Mammary epithelial cell (primary cell): ENCODE data around the gene PAM.

ENCODE experiments used
- CTCF ChIP-seq, 2 donors: IDR thresholded peaks in 1 of 2; conservative IDR thresholded peaks in 1 of 2; 2 replicates each; pipeline ENCODE4 v1.5.1; 2011 to 2012; ENCODE audit warnings: inconsistent platforms in 2 of 2, low read length in 2 of 2, mild to moderate bottlenecking in 2 of 2, control low read depth in 1 of 2, low read depth in 1 of 2; ENCODE audit not compliant: insufficient read depth in 1 of 2; ENCODE audit errors: extremely low read depth in 1 of 2
- EZH2 ChIP-seq: IDR thresholded peaks from 2 replicates; pipeline ENCODE4 v1.6.1; 2012; ENCODE audit warnings: low read length, inconsistent platforms, borderline replicate concordance

GRCh38 chr5:102818345-102818744, 63.2 kb downstream of the PAM start:
- TF ChIP-seq EZH2 (no peak), CTCF (conservative IDR thresholded peaks at IDR 0.05 in 1 of 2, IDR thresholded peaks at IDR 0.05 in 1 of 2; ENCODE audit: extremely low read depth in 1 of 2, insufficient read depth in 1 of 2, low read depth in 1 of 2, low read length in 2 of 2) (no peak)
